Fibroblast of lung (primary cell): ENCODE data around the gene STK11IP. TPM values are rescaled to one million over a fixed set of nuclear protein-coding genes. Genes with fewer than 3 reads are reported as not detected.

Source experiments
- DNase-seq, 2 donors: peaks; one replicate each; pipeline versions ENCODE4 v3.0.0 to v3.0.0-alpha.2; 2010; ENCODE audit warnings: low read depth in 2 of 2
- H2AFZ ChIP-seq: 2 replicates; pipeline ENCODE4 v1.5.1; 2012; ENCODE audit warnings: low read length, control low read depth, inconsistent platforms
- H3K27ac ChIP-seq: 2 replicates; pipeline ENCODE4 v1.5.1; 2011; ENCODE audit warnings: low read length, control low read depth; ENCODE audit not compliant: insufficient read depth
- H3K27me3 ChIP-seq: 2 replicates; pipeline ENCODE4 v1.5.1; 2011; ENCODE audit warnings: mild to moderate bottlenecking, low read length; ENCODE audit not compliant: control insufficient read depth, insufficient read depth
- H3K36me3 ChIP-seq: 2 replicates; pipeline ENCODE4 v1.5.1; 2011; ENCODE audit warnings: low read length; ENCODE audit not compliant: control insufficient read depth, insufficient read depth
- H3K4me1 ChIP-seq: 2 replicates; pipeline ENCODE4 v1.5.1; 2011; ENCODE audit warnings: low read length; ENCODE audit not compliant: control insufficient read depth, insufficient read depth; ENCODE audit errors: extremely low read depth
- H3K4me2 ChIP-seq: 2 replicates; pipeline ENCODE4 v1.5.1; 2011; ENCODE audit warnings: low read length, control low read depth; ENCODE audit not compliant: insufficient read depth; ENCODE audit errors: extremely low read depth
- H3K4me3 ChIP-seq, 4 experiments: fragments of 200-600 bp in 1 of 4; sonication (generic) in 1 of 4; replicated peaks in 1 of 4; 2 replicates each; pipeline ENCODE4 v1.5.1; 2011 to 2016; ENCODE audit warnings: low read length in 4 of 4, low read depth in 3 of 4, mild to moderate bottlenecking in 3 of 4, control low read depth in 2 of 4, inconsistent platforms in 1 of 4, mixed read lengths in 1 of 4; ENCODE audit not compliant: insufficient read depth in 1 of 4; ENCODE audit errors: control extremely low read depth in 1 of 4
- H3K79me2 ChIP-seq: 2 replicates; pipeline ENCODE4 v1.5.1; 2012; ENCODE audit warnings: mild to moderate bottlenecking, low read length, inconsistent platforms; ENCODE audit not compliant: control insufficient read depth, insufficient read depth
- H3K9ac ChIP-seq: 2 replicates; pipeline ENCODE4 v1.5.1; 2011; ENCODE audit warnings: mild to moderate bottlenecking, low read length, control low read depth; ENCODE audit not compliant: insufficient read depth
- H3K9me3 ChIP-seq: 2 replicates; pipeline ENCODE4 v1.5.1; 2012; ENCODE audit warnings: low read depth, low read length; ENCODE audit not compliant: control insufficient read depth, insufficient read depth
- H4K20me1 ChIP-seq: 2 replicates; pipeline ENCODE4 v1.5.1; 2011; ENCODE audit warnings: low read length; ENCODE audit not compliant: control insufficient read depth, insufficient read depth; ENCODE audit errors: extremely low read depth
- EZH2 ChIP-seq: IDR thresholded peaks from 2 replicates; pipeline ENCODE4 v1.5.1; 2012; ENCODE audit warnings: low read length, control low read depth, mild to moderate bottlenecking; ENCODE audit errors: missing control alignments
- polyA plus RNA-seq, 2 donors: library from polyadenylated mRNA; depleted of rRNA in 1 of 2; stranded (reverse) in 1 of 2; unstranded in 1 of 2; fragments of >200 nt; gene quantifications; 2 replicates each; pipeline ENCODE4 v1.2.1, GENCODE V29; 2011 to 2012; ENCODE audit warnings: missing spikeins in 1 of 2
- total RNA-seq: library from RNA; depleted of rRNA; stranded (reverse); fragments of >200 nt; gene quantifications from 2 replicates; pipeline ENCODE4 v1.2.1, GENCODE V29; 2014
- TF ChIP-seq, protein P1 (sequence below), 2 donors: IDR thresholded peaks in 1 of 2; conservative IDR thresholded peaks in 1 of 2; 1 replicate in 1 of 2; 2 replicates in 1 of 2; pipeline ENCODE4 v1.5.1; 2011 to 2012; ENCODE audit warnings: low read length in 2 of 2, control low read depth in 1 of 2, inconsistent platforms in 1 of 2, low read depth in 1 of 2, mild to moderate bottlenecking in 1 of 2

Gene STK11IP
- total and polyA plus RNA-seq, 2 donors (not counting 1 experiment from before 2014, with no cell fraction given): 5.6 to 16.8 TPM

DNA sequence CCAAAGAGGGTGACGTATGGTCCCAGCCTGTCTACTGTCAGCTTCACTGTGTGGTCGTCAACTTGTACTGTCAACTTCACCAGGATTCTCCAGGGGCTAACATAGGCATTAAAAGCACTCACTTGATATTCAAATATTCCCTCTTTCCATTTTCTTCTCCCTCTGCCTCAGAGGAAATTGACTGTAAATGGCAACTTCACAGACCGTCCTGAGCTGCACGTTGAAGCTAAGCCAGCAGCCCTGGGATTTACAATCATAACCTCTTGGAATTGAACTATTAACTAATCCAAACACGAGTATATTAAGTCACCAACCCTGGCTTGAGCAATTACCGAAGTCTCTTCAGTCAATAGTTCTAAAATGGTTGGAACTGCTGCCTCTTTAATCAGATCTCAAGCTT lies 68.3 kb downstream of the STK11IP start:
- no peak for DNase-seq
- H3K27me3 ChIP-seq: peaks cover 8% of the 10 kb centered on the region
- H3K36me3 ChIP-seq: no peaks in the 10 kb centered on the region
- no peak overlapping the region for H3K9ac ChIP-seq
- H2AFZ ChIP-seq: no peak overlapping the region
- TF ChIP-seq, protein P1, sequence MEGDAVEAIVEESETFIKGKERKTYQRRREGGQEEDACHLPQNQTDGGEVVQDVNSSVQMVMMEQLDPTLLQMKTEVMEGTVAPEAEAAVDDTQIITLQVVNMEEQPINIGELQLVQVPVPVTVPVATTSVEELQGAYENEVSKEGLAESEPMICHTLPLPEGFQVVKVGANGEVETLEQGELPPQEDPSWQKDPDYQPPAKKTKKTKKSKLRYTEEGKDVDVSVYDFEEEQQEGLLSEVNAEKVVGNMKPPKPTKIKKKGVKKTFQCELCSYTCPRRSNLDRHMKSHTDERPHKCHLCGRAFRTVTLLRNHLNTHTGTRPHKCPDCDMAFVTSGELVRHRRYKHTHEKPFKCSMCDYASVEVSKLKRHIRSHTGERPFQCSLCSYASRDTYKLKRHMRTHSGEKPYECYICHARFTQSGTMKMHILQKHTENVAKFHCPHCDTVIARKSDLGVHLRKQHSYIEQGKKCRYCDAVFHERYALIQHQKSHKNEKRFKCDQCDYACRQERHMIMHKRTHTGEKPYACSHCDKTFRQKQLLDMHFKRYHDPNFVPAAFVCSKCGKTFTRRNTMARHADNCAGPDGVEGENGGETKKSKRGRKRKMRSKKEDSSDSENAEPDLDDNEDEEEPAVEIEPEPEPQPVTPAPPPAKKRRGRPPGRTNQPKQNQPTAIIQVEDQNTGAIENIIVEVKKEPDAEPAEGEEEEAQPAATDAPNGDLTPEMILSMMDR (conservative IDR thresholded peaks at IDR 0.05 in 1 of 2, IDR thresholded peaks at IDR 0.05 in 1 of 2; ENCODE audit: low read depth in 1 of 2, low read length in 2 of 2): no peak
- TF ChIP-seq EZH2: no peak
- no peak overlapping the region for H3K4me2 ChIP-seq
- no peaks in the 10 kb centered on the region for H3K79me2 ChIP-seq
- H4K20me1 ChIP-seq: no peaks in the 10 kb centered on the region
- H3K9me3 ChIP-seq: no peaks in the 10 kb centered on the region
- H3K4me3 ChIP-seq: no peak overlapping the region
- H3K4me1 ChIP-seq: no peaks in the 10 kb centered on the region
- H3K27ac ChIP-seq: no peak overlapping the region

Other genes with a start within 250 kb of the STK11IP start
- 69.9 and 72.5 TPM in 2 replicates for gene DNPEP, start 209.9 kb upstream of the STK11IP start, total RNA-seq
- 38.2 and 44.0 TPM in 2 replicates for gene DNPEP, start 209.9 kb upstream of the STK11IP start, polyA plus RNA-seq
- 34.7 and 69.3 TPM in 2 replicates for gene DES, start 179.5 kb upstream of the STK11IP start, total RNA-seq
- gene DES, start 179.5 kb upstream of the STK11IP start, polyA plus RNA-seq: 3.8 and 11.0 TPM in 2 replicates
- gene SPEG, start 163.0 kb upstream of the STK11IP start, total RNA-seq: 13.1 and 20.1 TPM in 2 replicates
- gene SPEG, start 163.0 kb upstream of the STK11IP start, polyA plus RNA-seq: 5.6 and 9.5 TPM in 2 replicates
- 36.5 and 38.3 TPM in 2 replicates for gene GMPPA, start 99.0 kb upstream of the STK11IP start, total RNA-seq
- gene GMPPA, start 99.0 kb upstream of the STK11IP start, polyA plus RNA-seq: 59.7 and 72.4 TPM in 2 replicates
- under 0.01 and 0.33 TPM in 2 replicates for gene ASIC4, start 83.4 kb upstream of the STK11IP start, total RNA-seq
- not detected in 2 replicates for gene ASIC4, start 83.4 kb upstream of the STK11IP start, polyA plus RNA-seq
- 46.0 and 58.8 TPM in 2 replicates for gene CHPF, start 54.0 kb upstream of the STK11IP start, total RNA-seq
- 23.9 and 35.8 TPM in 2 replicates for gene CHPF, start 54.0 kb upstream of the STK11IP start, polyA plus RNA-seq
- gene TMEM198, start 53.8 kb upstream of the STK11IP start, total RNA-seq: 0.77 and 0.99 TPM in 2 replicates
- 0.49 and 0.70 TPM in 2 replicates for gene TMEM198, start 53.8 kb upstream of the STK11IP start, polyA plus RNA-seq
- gene OBSL1, start 26.3 kb upstream of the STK11IP start, total RNA-seq: 28.7 and 34.4 TPM in 2 replicates
- gene OBSL1, start 26.3 kb upstream of the STK11IP start, polyA plus RNA-seq: 15.2 and 24.7 TPM in 2 replicates
- gene INHA, start 25.5 kb upstream of the STK11IP start, total RNA-seq: 0.26 and 0.50 TPM in 2 replicates
- gene INHA, start 25.5 kb upstream of the STK11IP start, polyA plus RNA-seq: 0.07 and 0.15 TPM in 2 replicates
- gene SLC4A3, start 29.8 kb downstream of the STK11IP start, total RNA-seq: 1.3 and 1.5 TPM in 2 replicates
- 0.93 and 1.4 TPM in 2 replicates for gene SLC4A3, start 29.8 kb downstream of the STK11IP start, polyA plus RNA-seq